Adipocyte (in vitro differentiated cells): Measurements from ENCODE around the gene TSPOAP1.

Experiments
- DNase-seq: peaks from one replicate; pipeline ENCODE4 v3.0.0-alpha.2; 2015; ENCODE audit warnings: low read depth
- H3K27me3 ChIP-seq: replicated peaks from 2 replicates; pipeline ENCODE4 v1.7.0; 2013; ENCODE audit warnings: mild to moderate bottlenecking, low read length, moderate library complexity; ENCODE audit not compliant: control insufficient read depth, insufficient read depth
- H3K36me3 ChIP-seq: 2 replicates; pipeline ENCODE4 v1.7.0; 2013; ENCODE audit warnings: low read length, mild to moderate bottlenecking, moderate library complexity; ENCODE audit not compliant: control insufficient read depth, insufficient read depth, severe bottlenecking
- H3K4me1 ChIP-seq: 2 replicates; pipeline ENCODE4 v1.7.0; 2013; ENCODE audit warnings: mild to moderate bottlenecking, low read length, moderate library complexity; ENCODE audit not compliant: control insufficient read depth, insufficient read depth
- H3K4me3 ChIP-seq: 2 replicates; pipeline ENCODE4 v1.7.0; 2013; ENCODE audit warnings: mild to moderate bottlenecking, low read length, moderate library complexity
- H3K9ac ChIP-seq: 2 replicates; pipeline ENCODE4 v1.7.0; 2013; ENCODE audit warnings: mild to moderate bottlenecking, low read length, moderate library complexity
- H3K9me3 ChIP-seq: 2 replicates; pipeline ENCODE4 v1.7.0; 2013; ENCODE audit warnings: mild to moderate bottlenecking, low read length, moderate library complexity; ENCODE audit not compliant: control insufficient read depth

The TSPOAP1 gene

GRCh38 chr17:58309918-58310259 is 18.7 kb downstream of the TSPOAP1 start:
- Histone ChIP-seq H3K36me3 (no peaks in the 10 kb centered on the region), H3K4me1 (no peaks in the 10 kb centered on the region), H3K9me3 (no peaks in the 10 kb centered on the region), H3K27me3 (peaks cover 19% of the 10 kb centered on the region), H3K4me3 (no peak overlapping the region), H3K9ac (no peak overlapping the region)
- DNase-seq, result no peak

- Histone ChIP-seq H3K27me3 (peaks cover 20% of the 10 kb centered on the region), H3K4me3 (no peak overlapping the region), H3K9ac (no peak overlapping the region), H3K4me1 (no peaks in the 10 kb centered on the region), H3K9me3 (no peaks in the 10 kb centered on the region), H3K36me3 (no peaks in the 10 kb centered on the region)
- no peak for DNase-seq
Observed at GRCh38 chr17:58308985-58309917, 19.3 kb downstream of the TSPOAP1 start.

GRCh38 chr17:58308173-58308984 is 20.2 kb downstream of the TSPOAP1 start:
- Histone ChIP-seq H3K9ac (no peak overlapping the region), H3K4me3 (no peak overlapping the region), H3K36me3 (no peaks in the 10 kb centered on the region), H3K27me3 (peaks cover 28% of the 10 kb centered on the region), H3K9me3 (no peaks in the 10 kb centered on the region), H3K4me1 (no peaks in the 10 kb centered on the region)
- DNase-seq, result no peak

GRCh38 chr17:58307468-58308172 is 21.0 kb downstream of the TSPOAP1 start:
- H3K27me3 ChIP-seq, result peaks cover 36% of the 10 kb centered on the region
- no peaks in the 10 kb centered on the region for H3K4me1 ChIP-seq
- DNase-seq, result no peak
- no peaks in the 10 kb centered on the region for H3K36me3 ChIP-seq
- no peak overlapping the region for H3K4me3 ChIP-seq
- no peaks in the 10 kb centered on the region for H3K9me3 ChIP-seq
- H3K9ac ChIP-seq, result no peak overlapping the region

GRCh38 chr17:58306131-58306951 is 22.3 kb downstream of the TSPOAP1 start:
- Histone ChIP-seq H3K36me3 (no peaks in the 10 kb centered on the region), H3K4me1 (no peaks in the 10 kb centered on the region), H3K9ac (no peak overlapping the region), H3K9me3 (no peaks in the 10 kb centered on the region), H3K4me3 (no peak overlapping the region), H3K27me3 (peaks cover 48% of the 10 kb centered on the region)
- DNase-seq, result no peak

GRCh38 chr17:58305626-58306025 is 23.0 kb downstream of the TSPOAP1 start:
- Histone ChIP-seq H3K9ac (no peak overlapping the region), H3K9me3 (no peaks in the 10 kb centered on the region), H3K36me3 (no peaks in the 10 kb centered on the region), H3K4me1 (no peaks in the 10 kb centered on the region), H3K27me3 (peaks cover 55% of the 10 kb centered on the region), H3K4me3 (no peak overlapping the region)
- no peak for DNase-seq

GRCh38 chr17:58304750-58305486 is 23.7 kb downstream of the TSPOAP1 start:
- H3K4me3 ChIP-seq, result no peak overlapping the region
- no peaks in the 10 kb centered on the region for H3K4me1 ChIP-seq
- no peak overlapping the region for H3K9ac ChIP-seq
- H3K36me3 ChIP-seq, result no peaks in the 10 kb centered on the region
- DNase-seq, result no peak
- peaks cover 63% of the 10 kb centered on the region for H3K27me3 ChIP-seq
- no peaks in the 10 kb centered on the region for H3K9me3 ChIP-seq

- no peak overlapping the region for H3K4me3 ChIP-seq
- H3K9me3 ChIP-seq, result no peaks in the 10 kb centered on the region
- H3K36me3 ChIP-seq, result no peaks in the 10 kb centered on the region
- no peaks in the 10 kb centered on the region for H3K4me1 ChIP-seq
- peak; percentile 9 for DNase-seq
- H3K9ac ChIP-seq, result no peak overlapping the region
- H3K27me3 ChIP-seq, result peaks cover 68% of the 10 kb centered on the region
Observed at GRCh38 chr17:58303971-58304749, 24.4 kb downstream of the TSPOAP1 start.

- peaks cover 6% of the 10 kb centered on the region for H3K9me3 ChIP-seq
- no peak overlapping the region for H3K9ac ChIP-seq
- peaks cover 65% of the 10 kb centered on the region for H3K27me3 ChIP-seq
- no peak overlapping the region for H3K4me3 ChIP-seq
- H3K36me3 ChIP-seq, result no peaks in the 10 kb centered on the region
- DNase-seq, result no peak
- H3K4me1 ChIP-seq, result no peaks in the 10 kb centered on the region
Observed at GRCh38 chr17:58302919-58303585, 25.5 kb downstream of the TSPOAP1 start.
